Smooth muscle cell (in vitro differentiated cells): ENCODE data around the gene HAP1. TPM values are rescaled to one million over a fixed set of nuclear protein-coding genes. Genes with fewer than 3 reads are reported as not detected.

ENCODE experiments used
- DNase-seq: peaks from one replicate; lab custom pipeline; 2025; ENCODE audit not compliant: unreplicated experiment; lab: John Stamatoyannopoulos, UW
- H2AFZ ChIP-seq: fragments of 200-600 bp; sonication (generic); 2 replicates; pipeline ENCODE4 v1.6.0; 2016; ENCODE audit warnings: antibody characterized with exemption, low read depth, mild to moderate bottlenecking
- H3F3A ChIP-seq: fragments of 200-600 bp; sonication (generic); 2 replicates; pipeline ENCODE4 v1.6.0; 2017; ENCODE audit warnings: antibody characterized with exemption, low read depth
- H3K27ac ChIP-seq: fragments of 200-600 bp; sonication (generic); 2 replicates; pipeline ENCODE4 v1.5.1; 2016; ENCODE audit warnings: low read depth, mild to moderate bottlenecking
- H3K27me3 ChIP-seq: fragments of 200-600 bp; sonication (generic); 2 replicates; pipeline ENCODE4 v1.6.1; 2016; ENCODE audit warnings: low read depth, mild to moderate bottlenecking
- H3K36me3 ChIP-seq: fragments of 200-600 bp; sonication (generic); 2 replicates; pipeline ENCODE4 v1.5.1; 2016; ENCODE audit warnings: low read depth
- H3K4me1 ChIP-seq: fragments of 200-600 bp; sonication (generic); 2 replicates; pipeline ENCODE4 v1.5.1; 2016; ENCODE audit warnings: low read depth
- H3K4me2 ChIP-seq: fragments of 200-600 bp; sonication (generic); 2 replicates; pipeline ENCODE4 v1.6.0; 2016; ENCODE audit warnings: mild to moderate bottlenecking
- H3K4me3 ChIP-seq: fragments of 200-600 bp; sonication (generic); 2 replicates; pipeline ENCODE4 v1.5.1; 2016; ENCODE audit warnings: mild to moderate bottlenecking
- H3K79me2 ChIP-seq: fragments of 200-600 bp; sonication (generic); 2 replicates; pipeline ENCODE4 v1.6.0; 2016; ENCODE audit warnings: low read depth, mild to moderate bottlenecking
- H3K9ac ChIP-seq: fragments of 200-600 bp; sonication (generic); 2 replicates; pipeline ENCODE4 v1.6.0; 2016; ENCODE audit warnings: low read depth
- H3K9me3 ChIP-seq: fragments of 200-600 bp; sonication (generic); replicated peaks from 2 replicates; pipeline ENCODE4 v1.5.1; 2016; ENCODE audit warnings: low read depth
- H4K20me1 ChIP-seq: fragments of 200-600 bp; sonication (generic); 2 replicates; pipeline ENCODE4 v1.6.0; 2016; ENCODE audit warnings: low read depth
- WGBS: methylation state at CpG from one replicate; pipeline ENCODE4 v1.1.7; 2016; ENCODE audit warnings: low lambda C conversion rate; 5-methylcytosine and 5-hydroxymethylcytosine counted together
- polyA plus RNA-seq: library from polyadenylated mRNA; unstranded; fragments of >200 nt; fragmentation: Nextera tagmentation; extraction: Ambion mirVana; gene quantifications from 2 replicates; pipeline ENCODE4 v1.2.1, GENCODE V29; 2016
- total RNA-seq: library from RNA; depleted of rRNA; stranded (reverse); fragments of >200 nt; gene quantifications from 2 replicates; pipeline ENCODE4 v1.2.3, GENCODE V29; 2014
- TF ChIP-seq, protein P1 (sequence below): fragments of 200-600 bp; sonication (generic); IDR thresholded peaks from 2 replicates; pipeline ENCODE4 v1.5.1; 2017; ENCODE audit warnings: borderline replicate concordance, mild to moderate bottlenecking, antibody characterized with exemption; ENCODE audit not compliant: insufficient read depth, poor library complexity, severe bottlenecking

HAP1 gene
- total and polyA plus RNA-seq, 2 experiments from 2014 or later: 0.36 to 0.73 TPM

DNA sequence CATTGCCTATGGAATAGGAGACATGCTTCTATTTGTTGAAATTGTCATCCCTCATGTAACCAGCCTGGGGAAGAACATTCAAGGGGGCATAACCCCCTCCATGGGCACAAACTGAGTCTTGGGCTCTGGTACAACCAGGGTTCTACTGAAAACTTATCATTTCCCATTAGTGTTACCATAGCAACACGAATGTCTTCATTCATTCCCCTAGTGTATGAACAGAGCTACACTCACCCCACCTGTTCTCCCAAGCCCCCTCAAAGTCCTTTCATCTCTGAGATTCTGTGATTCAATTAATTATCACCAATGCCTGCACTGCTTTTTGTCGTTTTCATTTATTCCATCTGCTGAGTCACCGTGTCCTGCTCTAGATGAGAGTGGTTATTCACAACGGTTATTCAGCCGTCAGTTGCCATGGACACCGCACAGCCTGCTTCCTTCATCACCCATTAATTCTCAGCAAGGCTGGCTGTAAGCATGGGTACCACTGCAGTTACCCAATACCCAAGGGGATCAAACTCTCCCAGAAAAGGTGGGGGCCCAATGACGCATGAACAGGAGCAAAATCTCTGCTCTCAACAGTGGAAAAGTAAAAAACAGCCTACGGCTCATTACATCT lies 23.9 kb downstream of the HAP1 start:
- no peaks in the 10 kb centered on the region for H4K20me1 ChIP-seq
- no peaks in the 10 kb centered on the region for H3K27me3 ChIP-seq
- H3K36me3 ChIP-seq: no peaks in the 10 kb centered on the region
- H3F3A ChIP-seq: no peaks in the 10 kb centered on the region
- 64% methylated on average over 8 of the region's 8 CpGs for WGBS
- no peak overlapping the region for H3K27ac ChIP-seq
- H3K9ac ChIP-seq: no peak overlapping the region
- no peaks in the 10 kb centered on the region for H3K79me2 ChIP-seq
- DNase-seq: no peak
- H3K4me1 ChIP-seq: peaks cover 3% of the 10 kb centered on the region
- H3K9me3 ChIP-seq: no peaks in the 10 kb centered on the region
- TF ChIP-seq, protein P1, sequence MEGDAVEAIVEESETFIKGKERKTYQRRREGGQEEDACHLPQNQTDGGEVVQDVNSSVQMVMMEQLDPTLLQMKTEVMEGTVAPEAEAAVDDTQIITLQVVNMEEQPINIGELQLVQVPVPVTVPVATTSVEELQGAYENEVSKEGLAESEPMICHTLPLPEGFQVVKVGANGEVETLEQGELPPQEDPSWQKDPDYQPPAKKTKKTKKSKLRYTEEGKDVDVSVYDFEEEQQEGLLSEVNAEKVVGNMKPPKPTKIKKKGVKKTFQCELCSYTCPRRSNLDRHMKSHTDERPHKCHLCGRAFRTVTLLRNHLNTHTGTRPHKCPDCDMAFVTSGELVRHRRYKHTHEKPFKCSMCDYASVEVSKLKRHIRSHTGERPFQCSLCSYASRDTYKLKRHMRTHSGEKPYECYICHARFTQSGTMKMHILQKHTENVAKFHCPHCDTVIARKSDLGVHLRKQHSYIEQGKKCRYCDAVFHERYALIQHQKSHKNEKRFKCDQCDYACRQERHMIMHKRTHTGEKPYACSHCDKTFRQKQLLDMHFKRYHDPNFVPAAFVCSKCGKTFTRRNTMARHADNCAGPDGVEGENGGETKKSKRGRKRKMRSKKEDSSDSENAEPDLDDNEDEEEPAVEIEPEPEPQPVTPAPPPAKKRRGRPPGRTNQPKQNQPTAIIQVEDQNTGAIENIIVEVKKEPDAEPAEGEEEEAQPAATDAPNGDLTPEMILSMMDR: no peak
- H2AFZ ChIP-seq: no peak overlapping the region
- no peak overlapping the region for H3K4me3 ChIP-seq
- no peak overlapping the region for H3K4me2 ChIP-seq

DNA sequence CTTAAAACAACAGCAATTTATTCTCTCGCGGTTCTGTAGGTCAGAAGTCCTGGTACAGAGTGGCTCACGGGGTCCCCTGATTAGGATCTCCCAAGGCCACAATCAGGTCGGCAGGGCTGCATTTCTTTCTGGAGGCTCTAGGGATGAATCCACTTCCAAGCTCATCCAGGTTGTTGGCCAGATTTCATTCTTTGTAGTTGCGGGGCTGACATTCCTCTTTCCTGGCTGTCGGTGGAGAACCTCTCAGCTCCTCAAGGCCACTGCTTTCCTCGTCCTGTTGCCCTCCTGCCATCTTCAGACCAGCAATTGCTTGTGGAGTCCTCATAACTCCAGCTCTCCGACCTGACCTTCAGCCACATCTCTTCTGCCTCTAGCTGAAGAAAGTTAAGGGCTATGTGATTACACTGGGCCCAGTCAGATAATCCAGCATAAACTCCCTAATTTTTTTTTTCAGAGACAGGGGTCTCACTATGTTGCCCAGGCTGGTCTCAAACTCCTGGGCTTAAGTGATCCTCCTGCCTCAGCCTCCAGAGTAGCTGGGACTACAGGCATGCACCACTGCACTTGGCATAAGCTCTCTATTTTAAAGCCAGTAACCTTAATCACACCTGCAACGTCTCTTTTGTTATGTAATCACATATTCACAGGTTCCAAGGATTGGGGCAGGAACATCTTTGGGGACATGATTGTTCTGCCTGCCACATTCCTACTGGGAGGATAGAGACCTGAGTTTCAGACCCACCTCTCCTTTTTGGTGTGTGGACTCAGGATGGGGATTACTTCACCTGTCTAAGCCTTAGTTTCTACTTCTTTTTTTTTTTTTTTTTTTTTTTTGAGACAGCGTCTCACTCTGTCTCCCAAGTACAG lies 26.4 kb downstream of the HAP1 start:
- TF ChIP-seq, protein P1: no peak
- H3F3A ChIP-seq: peaks cover 3% of the 10 kb centered on the region
- no peak overlapping the region for H3K9ac ChIP-seq
- H4K20me1 ChIP-seq: no peaks in the 10 kb centered on the region
- H3K36me3 ChIP-seq: no peaks in the 10 kb centered on the region
- H3K4me2 ChIP-seq: no peak overlapping the region
- 73% methylated on average over 10 of the region's 10 CpGs for WGBS
- no peaks in the 10 kb centered on the region for H3K9me3 ChIP-seq
- peaks cover 11% of the 10 kb centered on the region for H3K4me1 ChIP-seq
- H3K4me3 ChIP-seq: no peak overlapping the region
- no peak for DNase-seq
- H3K27me3 ChIP-seq: no peaks in the 10 kb centered on the region
- no peak overlapping the region for H2AFZ ChIP-seq
- H3K79me2 ChIP-seq: no peaks in the 10 kb centered on the region
- H3K27ac ChIP-seq: no peak overlapping the region

DNA sequence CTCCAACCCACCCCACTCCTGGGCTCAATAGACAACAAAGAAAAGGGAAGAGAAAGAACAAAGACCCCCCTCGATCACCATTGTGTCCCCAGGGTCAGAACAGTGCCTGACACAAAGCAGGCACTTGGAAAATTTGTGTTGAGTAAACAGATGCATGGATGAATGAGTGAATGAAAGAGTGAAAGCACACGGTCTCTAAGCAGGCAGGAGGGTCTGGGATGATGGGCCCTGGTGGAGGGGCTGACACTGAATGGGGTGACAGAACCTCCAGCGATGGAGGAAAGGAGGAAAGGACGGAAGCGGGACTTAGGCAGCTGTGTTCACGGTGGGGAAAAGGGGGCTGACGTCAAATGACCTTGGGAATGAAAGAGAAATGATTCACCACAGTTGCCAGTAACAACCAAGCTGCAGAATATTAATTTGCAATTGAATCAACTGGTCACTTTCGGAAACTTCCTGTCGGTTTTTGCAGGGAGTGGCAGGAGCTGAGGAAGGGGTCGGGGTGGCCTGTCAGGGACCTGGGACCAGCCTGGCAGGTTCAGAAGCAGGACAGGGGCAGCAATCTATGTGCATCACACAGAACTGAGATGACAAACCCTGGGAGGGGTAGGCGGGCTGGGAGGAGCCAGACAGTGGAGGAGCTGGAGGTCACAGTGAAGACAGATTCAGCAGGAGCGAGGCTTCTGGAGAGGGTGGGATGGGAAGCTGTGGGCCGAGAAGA lies 29.0 kb downstream of the HAP1 start:
- Histone ChIP-seq H2AFZ (peak overlapping the region; percentile 51), H3K9ac (no peak overlapping the region)

More for the DNA sequence above, 29.0 kb downstream of the HAP1 start:
- Histone ChIP-seq H3K79me2 (no peaks in the 10 kb centered on the region), H3K9me3 (no peaks in the 10 kb centered on the region), H3K4me2 (peak overlapping the region; percentile 45), H4K20me1 (no peaks in the 10 kb centered on the region), H3F3A (peaks cover 3% of the 10 kb centered on the region), H3K4me1 (peaks cover 11% of the 10 kb centered on the region), H3K4me3 (no peak overlapping the region), H3K27ac (peak overlapping the region; percentile 32), H3K27me3 (no peaks in the 10 kb centered on the region), H3K36me3 (no peaks in the 10 kb centered on the region)
- WGBS: 32% methylated on average over 13 of the region's 13 CpGs
- TF ChIP-seq, protein P1: no peak
- no peak for DNase-seq
